Subcutaneous adipose tissue (tissue), 4 donors: ENCODE measurements around the gene PRRT4. TPM values are rescaled to one million over a fixed set of nuclear protein-coding genes. Genes with fewer than 3 reads are reported as not detected.

ENCODE experiments used
- total RNA-seq, 4 donors: library from RNA; depleted of rRNA; stranded (reverse); fragments of >200 nt; gene quantifications; one replicate each; pipeline ENCODE4 v1.1.0, GENCODE V29; 2016
- TF ChIP-seq, protein P1 (sequence below): fragments of 450-650 bp; IDR thresholded peaks from one replicate; pipeline ENCODE4 v1.5.1; 2016; ENCODE audit warnings: low read depth, mild to moderate bottlenecking, control low read depth, antibody characterized with exemption, moderate library complexity

The PRRT4 gene
- total RNA-seq, 4 donors from 2014 or later, result 0.65 to 24.7 (median 2.9) TPM

DNA sequence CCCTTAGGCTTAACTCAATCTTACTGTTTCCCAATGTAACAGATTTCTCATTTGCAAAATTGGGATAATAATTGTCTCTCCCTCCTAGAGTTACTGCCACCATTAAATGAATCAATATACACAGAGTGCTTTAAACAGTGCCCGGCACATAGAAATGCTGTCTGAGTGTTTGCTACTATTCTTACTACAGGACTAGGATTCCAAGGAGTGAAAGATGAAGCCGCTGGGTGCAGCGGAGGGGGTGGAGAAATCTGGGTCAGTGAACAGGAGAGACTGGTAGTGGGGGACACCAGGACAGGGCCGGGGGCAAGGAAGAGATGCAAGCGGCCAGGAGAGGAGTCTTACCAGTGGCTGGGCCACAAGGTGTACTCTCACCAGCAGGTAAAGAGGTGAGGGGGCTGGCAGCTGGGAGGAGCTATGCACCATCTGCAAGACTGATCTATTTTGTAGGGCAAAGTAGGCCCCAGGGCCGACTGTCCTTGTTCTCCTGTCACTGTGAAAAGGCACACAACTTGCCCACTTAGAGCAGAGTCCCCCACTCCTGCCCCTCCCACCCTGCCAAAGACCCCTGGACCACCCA lies 18.5 kb upstream of the PRRT4 start:
- TF ChIP-seq, protein P1, sequence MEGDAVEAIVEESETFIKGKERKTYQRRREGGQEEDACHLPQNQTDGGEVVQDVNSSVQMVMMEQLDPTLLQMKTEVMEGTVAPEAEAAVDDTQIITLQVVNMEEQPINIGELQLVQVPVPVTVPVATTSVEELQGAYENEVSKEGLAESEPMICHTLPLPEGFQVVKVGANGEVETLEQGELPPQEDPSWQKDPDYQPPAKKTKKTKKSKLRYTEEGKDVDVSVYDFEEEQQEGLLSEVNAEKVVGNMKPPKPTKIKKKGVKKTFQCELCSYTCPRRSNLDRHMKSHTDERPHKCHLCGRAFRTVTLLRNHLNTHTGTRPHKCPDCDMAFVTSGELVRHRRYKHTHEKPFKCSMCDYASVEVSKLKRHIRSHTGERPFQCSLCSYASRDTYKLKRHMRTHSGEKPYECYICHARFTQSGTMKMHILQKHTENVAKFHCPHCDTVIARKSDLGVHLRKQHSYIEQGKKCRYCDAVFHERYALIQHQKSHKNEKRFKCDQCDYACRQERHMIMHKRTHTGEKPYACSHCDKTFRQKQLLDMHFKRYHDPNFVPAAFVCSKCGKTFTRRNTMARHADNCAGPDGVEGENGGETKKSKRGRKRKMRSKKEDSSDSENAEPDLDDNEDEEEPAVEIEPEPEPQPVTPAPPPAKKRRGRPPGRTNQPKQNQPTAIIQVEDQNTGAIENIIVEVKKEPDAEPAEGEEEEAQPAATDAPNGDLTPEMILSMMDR, result no peak

DNA sequence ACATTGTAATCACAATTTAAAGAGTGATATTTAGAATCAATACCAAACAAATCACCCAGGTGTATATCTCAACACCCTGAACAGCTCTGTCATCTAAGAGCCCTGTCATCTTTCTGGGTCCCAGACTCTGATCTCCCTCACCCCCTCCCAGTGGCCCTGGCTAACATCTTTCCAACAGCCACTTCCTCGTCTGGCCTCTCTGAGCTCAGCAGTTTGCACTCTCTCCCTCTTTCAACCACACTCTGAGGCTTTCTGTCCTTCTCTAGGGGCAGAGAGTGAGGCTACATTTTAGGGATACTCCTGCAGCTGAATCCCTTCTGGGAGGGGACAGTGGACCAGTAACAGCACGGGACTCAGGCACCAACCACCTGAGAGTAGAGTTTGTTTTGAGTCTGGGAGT lies 17.1 kb upstream of the PRRT4 start:
- TF ChIP-seq, protein P1, result no peak

DNA sequence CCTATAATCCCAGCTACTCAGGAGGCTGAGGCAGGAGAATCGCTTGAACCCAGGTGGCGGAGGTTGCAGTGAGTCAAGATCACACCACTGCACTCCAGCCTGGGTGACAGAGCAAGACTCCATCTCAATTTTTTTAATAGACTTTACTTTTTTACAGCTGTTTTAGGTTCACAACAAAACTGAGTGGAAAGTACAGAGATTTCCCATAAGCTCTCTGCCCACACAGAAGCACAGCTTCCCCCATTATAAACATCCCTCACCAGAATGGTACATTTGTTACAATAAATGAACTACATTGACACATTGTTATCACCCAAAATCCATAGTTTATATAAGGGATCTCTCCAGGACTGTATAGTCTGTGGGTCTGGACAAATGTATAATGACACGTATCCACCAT lies 14.6 kb upstream of the PRRT4 start:
- TF ChIP-seq, protein P1, result no peak

DNA sequence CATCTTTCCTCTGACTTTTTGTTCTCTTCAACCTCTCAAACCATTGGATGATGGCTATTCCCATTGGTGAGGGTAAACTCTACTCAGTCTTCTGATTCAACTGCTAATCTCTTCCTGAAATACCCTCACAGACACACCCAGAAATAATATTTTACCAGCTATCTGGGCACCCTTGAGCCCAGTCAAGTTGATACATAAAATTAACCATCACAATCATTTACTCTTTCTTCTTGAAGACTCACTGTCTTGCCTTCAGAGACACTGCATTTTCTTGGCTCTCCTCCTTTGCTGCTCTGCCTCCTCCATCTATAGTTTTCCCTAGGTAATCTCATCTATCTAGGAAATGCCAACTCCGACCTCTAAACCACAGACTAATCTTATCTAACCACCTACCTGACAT lies 12.6 kb upstream of the PRRT4 start:
- TF ChIP-seq, protein P1, result no peak

DNA sequence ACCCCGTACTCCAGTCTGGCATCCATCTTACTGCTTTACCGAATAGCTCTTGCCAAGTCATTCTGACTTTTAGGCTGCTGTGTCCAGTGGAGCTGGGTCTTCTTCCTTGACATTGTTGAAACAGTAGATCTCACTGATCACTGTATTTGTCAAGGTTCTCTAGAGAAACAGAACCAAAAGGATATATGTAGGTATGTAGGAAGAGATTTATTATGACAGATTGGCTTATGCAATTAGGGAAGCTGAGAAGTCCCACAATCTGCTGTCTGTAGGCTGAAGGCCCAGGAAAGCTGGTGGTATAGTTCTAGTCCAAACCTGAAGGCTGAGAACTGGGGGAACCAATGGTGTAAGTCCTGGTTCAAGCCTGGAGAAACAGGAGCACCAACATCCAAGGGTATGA lies 12.1 kb upstream of the PRRT4 start:
- TF ChIP-seq, protein P1, result no peak

DNA sequence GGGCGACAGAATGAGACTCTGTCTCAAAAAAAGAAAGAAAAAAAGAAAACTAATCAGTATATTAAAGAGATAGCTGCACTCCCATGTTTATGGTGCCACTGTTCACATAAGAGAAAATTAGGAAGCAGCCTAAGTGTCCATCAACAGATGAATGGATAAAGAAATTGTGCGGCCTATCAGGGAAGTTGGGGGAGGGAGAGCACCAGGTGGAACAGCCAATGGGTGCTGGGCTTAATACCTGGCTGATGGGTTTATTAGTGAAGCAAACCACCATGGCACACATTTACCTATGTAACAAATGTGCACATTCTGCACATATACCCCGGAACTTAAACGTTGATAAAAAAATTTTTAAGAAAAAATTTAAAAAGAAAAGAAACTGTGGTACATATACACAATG lies 9.0 kb upstream of the PRRT4 start:
- TF ChIP-seq, protein P1, result no peak

DNA sequence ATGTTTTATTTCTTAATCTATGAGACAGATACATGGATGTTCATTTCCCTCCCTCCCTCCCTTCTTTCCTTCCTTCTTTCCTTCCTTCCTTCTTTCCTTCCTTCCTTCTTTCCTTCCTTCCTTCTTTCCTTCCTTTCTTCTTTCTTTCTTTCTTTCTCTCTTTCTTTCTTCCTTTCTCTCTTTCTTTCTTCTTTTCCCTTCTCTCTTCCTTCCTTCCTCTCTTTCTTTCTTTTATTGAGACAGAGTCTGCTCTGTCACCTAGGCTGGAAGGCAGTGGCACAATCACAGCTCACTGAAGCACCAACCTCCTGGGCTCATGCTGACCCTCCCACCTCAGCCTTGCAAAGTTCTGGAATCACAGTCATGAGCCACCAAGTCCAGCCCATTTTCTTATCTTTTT lies 5.5 kb upstream of the PRRT4 start:
- TF ChIP-seq, protein P1, result no peak
